Endodermal cell (in vitro differentiated cells): ENCODE data around the gene SELENOO. TPM values are rescaled to one million over a fixed set of nuclear protein-coding genes. Genes with fewer than 3 reads are reported as not detected.

Source experiments
- DNase-seq: peaks from one replicate; pipeline ENCODE4 v3.0.0-alpha.2; 2017
- H3K27ac ChIP-seq: 2 replicates; pipeline ENCODE4 v1.5.1; 2013; ENCODE audit warnings: mild to moderate bottlenecking, low read depth, low read length, moderate library complexity
- H3K27me3 ChIP-seq: 2 replicates; pipeline ENCODE4 v1.6.1; 2013; ENCODE audit warnings: mild to moderate bottlenecking, low read length, moderate library complexity; ENCODE audit not compliant: insufficient read depth, control insufficient read depth, poor library complexity, severe bottlenecking
- H3K36me3 ChIP-seq: 2 replicates; pipeline ENCODE4 v1.7.0; 2013; ENCODE audit warnings: mild to moderate bottlenecking, low read length, moderate library complexity; ENCODE audit not compliant: control insufficient read depth, insufficient read depth
- H3K4me1 ChIP-seq: one replicate; pipeline ENCODE4 v1.7.0; 2013; ENCODE audit warnings: low read length; ENCODE audit not compliant: control insufficient read depth, insufficient read depth
- H3K4me3 ChIP-seq: 2 replicates; pipeline ENCODE4 v1.5.1; 2013; ENCODE audit warnings: mild to moderate bottlenecking, low read length, moderate library complexity
- H3K9ac ChIP-seq: 2 replicates; pipeline ENCODE4 v1.6.1; 2013; ENCODE audit warnings: mild to moderate bottlenecking, low read length, moderate library complexity; ENCODE audit not compliant: poor library complexity, severe bottlenecking; ENCODE audit errors: extremely low read depth
- H3K9me3 ChIP-seq: 2 replicates; pipeline ENCODE4 v1.6.1; 2013; ENCODE audit warnings: mild to moderate bottlenecking, low read length, moderate library complexity; ENCODE audit not compliant: control insufficient read depth
- H3K27ac Mint-ChIP-seq: 2 replicates; pipeline ENCODE4 v1.8.0; 2020; ENCODE audit warnings: mixed read lengths
- H3K27me3 Mint-ChIP-seq: 2 replicates; pipeline ENCODE4 v1.8.0; 2021; ENCODE audit warnings: mild to moderate bottlenecking, mixed read lengths; ENCODE audit not compliant: insufficient read depth
- H3K36me3 Mint-ChIP-seq: 2 replicates; pipeline ENCODE4 v1.8.0; 2020; ENCODE audit warnings: low read depth, mixed read lengths
- H3K4me1 Mint-ChIP-seq: 2 replicates; pipeline ENCODE4 v1.8.0; 2020; ENCODE audit warnings: mixed read lengths
- H3K4me3 Mint-ChIP-seq: 2 replicates; pipeline ENCODE4 v1.8.0; 2020; ENCODE audit warnings: mild to moderate bottlenecking, moderate library complexity, mixed read lengths
- H3K9me3 Mint-ChIP-seq: 2 replicates; pipeline ENCODE4 v1.8.0; 2020; ENCODE audit warnings: mild to moderate bottlenecking, mixed read lengths
- CTCF ChIP-seq: fragments of 200-600 bp; sonication (generic); conservative IDR thresholded peaks from 2 replicates; pipeline ENCODE4 v1.5.0; 2021; ENCODE audit warnings: antibody characterized with exemption, mild to moderate bottlenecking
- WGBS, 2 experiments: methylation state at CpG; one replicate each; pipeline versions ENCODE4 v1.1.5 to v1.1.7; 2013; ENCODE audit warnings: missing lambda C conversion rate in 2 of 2, mixed read lengths in 1 of 2; ENCODE audit not compliant: insufficient coverage in 1 of 2, insufficient read length in 1 of 2; 5-methylcytosine and 5-hydroxymethylcytosine counted together
- total RNA-seq, 2 donors: library from RNA; stranded (reverse); fragmentation: NEBNext Ultra II Directional in 1 of 2; extraction: Animal tissue kit (Norgen Biotek cat#: 25700) in 1 of 2; gene quantifications; 2 replicates in 1 of 2; 3 replicates in 1 of 2; pipeline ENCODE4 v1.2.1, GENCODE V29; 2021

SELENOO gene
- total RNA-seq, 2 donors from 2014 or later: 22.2 to 22.9 TPM

DNA sequence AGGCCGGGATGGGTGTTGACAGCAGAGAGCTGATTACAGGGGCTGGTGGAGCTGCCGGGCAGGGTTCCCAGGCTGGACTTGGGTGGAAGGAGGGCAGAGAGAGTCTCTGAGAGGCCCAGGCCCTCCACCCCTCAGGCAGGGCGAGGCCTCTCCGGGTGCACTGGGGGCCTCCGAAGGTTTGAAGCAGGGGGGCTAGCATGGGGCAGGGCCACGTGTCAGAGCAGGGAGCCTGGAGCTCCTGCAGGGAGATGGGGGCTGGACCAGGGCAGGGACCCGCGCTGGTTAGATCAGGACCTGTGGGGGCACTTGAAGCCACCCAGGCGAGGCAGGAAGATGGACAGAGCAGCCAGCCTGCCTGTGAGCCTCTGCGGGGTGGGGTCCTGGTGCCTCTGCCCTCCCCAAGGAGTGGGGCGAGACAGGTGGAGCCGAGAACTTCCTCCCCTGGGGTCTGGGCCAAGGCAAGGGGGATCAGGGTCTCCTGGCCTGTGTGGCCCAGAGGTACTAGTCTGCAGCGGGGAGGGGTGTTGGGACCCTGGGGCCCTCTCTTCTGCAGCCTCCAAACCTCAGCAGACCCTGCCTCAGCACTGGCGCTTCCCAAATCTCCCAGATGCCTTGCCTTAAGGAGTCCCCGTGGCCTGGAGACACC, 29.4 kb upstream of the SELENOO start:
- H3K4me1 ChIP-seq: no peaks in the 10 kb centered on the region
- peak overlapping the region; percentile 75 for H3K4me3 Mint-ChIP-seq
- no peak overlapping the region for H3K27ac ChIP-seq
- H3K4me1 Mint-ChIP-seq: no peaks in the 10 kb centered on the region
- H3K4me3 ChIP-seq: peak overlapping the region; percentile 69
- no peaks in the 10 kb centered on the region for H3K36me3 Mint-ChIP-seq
- no peaks in the 10 kb centered on the region for H3K36me3 ChIP-seq
- H3K27me3 Mint-ChIP-seq: peaks cover 34% of the 10 kb centered on the region
- peaks cover 25% of the 10 kb centered on the region for H3K27me3 ChIP-seq
- no peak overlapping the region for H3K9ac ChIP-seq
- peaks cover 3% of the 10 kb centered on the region for H3K9me3 Mint-ChIP-seq
- no peaks in the 10 kb centered on the region for H3K9me3 ChIP-seq
- TF ChIP-seq CTCF: no peak
- 68 to 86% methylated on average over 9 to 15 of the region's 15 CpGs for WGBS, 2 experiments
- no peak for DNase-seq
- peak overlapping the region; percentile 52 for H3K27ac Mint-ChIP-seq

- WGBS, 2 experiments: 87 to 88% methylated on average over 11 to 13 of the region's 13 CpGs
- Histone ChIP-seq H3K36me3 (no peaks in the 10 kb centered on the region), H3K27ac (no peak overlapping the region), H3K9me3 (no peaks in the 10 kb centered on the region), H3K9ac (no peak overlapping the region), H3K4me1 (no peaks in the 10 kb centered on the region), H3K27me3 (peaks cover 25% of the 10 kb centered on the region), H3K4me3 (no peak overlapping the region)
- Mint-ChIP-seq H3K4me3 (peak overlapping the region; percentile 75), H3K36me3 (peaks cover 1% of the 10 kb centered on the region), H3K27me3 (peaks cover 32% of the 10 kb centered on the region), H3K27ac (no peak overlapping the region), H3K9me3 (no peaks in the 10 kb centered on the region), H3K4me1 (no peaks in the 10 kb centered on the region)
- DNase-seq: no peak
- TF ChIP-seq CTCF: no peak
Measured at GRCh38 chr22:50171965-50172421, 28.8 kb upstream of the SELENOO start.

GRCh38 chr22:50173311-50173982, 27.4 kb upstream of the SELENOO start:
- Histone ChIP-seq H3K9ac (no peak overlapping the region), H3K9me3 (no peaks in the 10 kb centered on the region), H3K4me1 (no peaks in the 10 kb centered on the region), H3K36me3 (no peaks in the 10 kb centered on the region), H3K4me3 (no peak overlapping the region), H3K27me3 (peaks cover 17% of the 10 kb centered on the region), H3K27ac (no peak overlapping the region)
- peaks cover 18% of the 10 kb centered on the region for H3K27me3 Mint-ChIP-seq
- DNase-seq: no peak
- no peak overlapping the region for H3K4me3 Mint-ChIP-seq
- H3K36me3 Mint-ChIP-seq: peaks cover 6% of the 10 kb centered on the region
- no peak for TF ChIP-seq CTCF
- no peaks in the 10 kb centered on the region for H3K9me3 Mint-ChIP-seq
- H3K27ac Mint-ChIP-seq: no peak overlapping the region
- H3K4me1 Mint-ChIP-seq: no peaks in the 10 kb centered on the region
- whole genome bisulfite sequencing, 2 experiments: 92 to 95% methylated on average over 23 to 26 of the region's 26 CpGs
